B cell (primary cell): ENCODE results near the gene EDAR. TPM values are rescaled to one million over a fixed set of nuclear protein-coding genes. Genes with fewer than 3 reads are reported as not detected.

Experiments used
- ATAC-seq: fragments of 200-7000 bp; cut with Tn5 transposase; one replicate; pipeline ENCODE4 v1.10.0; 2021; ENCODE audit warnings: low read depth, mild to moderate bottlenecking, moderate number of reproducible peaks, moderate library complexity
- CTCF ChIA-PET: fragments of 350-600 bp; sonication (Branson Sonifier 250); formaldehyde crosslinking; loops from one replicate; lab custom pipeline; 2021; ENCODE audit warnings: antibody characterized with exemption, inconsistent platforms; lab: Charles Lee
- POLR2A ChIA-PET: fragments of 350-600 bp; sonication (Branson Sonifier 250); formaldehyde crosslinking; loops from one replicate; lab custom pipeline; 2021; ENCODE audit warnings: antibody characterized with exemption; lab: Charles Lee
- DNase-seq: peaks from one replicate; pipeline ENCODE4 v3.0.0; 2013
- H2AFZ ChIP-seq: 2 replicates; pipeline ENCODE4 v1.6.1; 2012; ENCODE audit warnings: mild to moderate bottlenecking, low read depth, low read length; ENCODE audit not compliant: insufficient read depth, poor library complexity, severe bottlenecking
- H3K27ac ChIP-seq, 2 donors: 1 replicate in 1 of 2; 2 replicates in 1 of 2; pipeline ENCODE4 v1.5.1; 2012 to 2013; ENCODE audit warnings: low read length in 2 of 2, mild to moderate bottlenecking in 2 of 2, moderate library complexity in 1 of 2
- H3K27me3 ChIP-seq, 4 experiments: fragments of 200-600 bp in 1 of 4; sonication (generic) in 1 of 4; replicated peaks in 1 of 4; 1 replicate in 2 of 4; 2 replicates in 2 of 4; pipeline versions ENCODE4 v1.6.1 to v1.7.0; 2013 to 2016; ENCODE audit warnings: low read length in 3 of 4, mild to moderate bottlenecking in 2 of 4, mixed read lengths in 1 of 4, moderate library complexity in 1 of 4; ENCODE audit not compliant: insufficient read depth in 4 of 4, control insufficient read depth in 3 of 4; ENCODE audit errors: control extremely low read depth in 1 of 4
- H3K36me3 ChIP-seq, 2 experiments: replicated peaks in 1 of 2; 1 replicate in 1 of 2; 2 replicates in 1 of 2; pipeline versions ENCODE4 v1.6.1 to v1.7.1; 2013; ENCODE audit warnings: low read length in 1 of 2; ENCODE audit not compliant: insufficient read depth in 2 of 2, control insufficient read depth in 1 of 2; ENCODE audit errors: control extremely low read depth in 1 of 2, extremely low read depth in 1 of 2
- H3K4me1 ChIP-seq, 2 donors: fragments of 200-600 bp in 1 of 2; sonication (generic) in 1 of 2; 1 replicate in 1 of 2; 2 replicates in 1 of 2; pipeline versions ENCODE4 v1.5.1 to v1.6.1; 2013 to 2017; ENCODE audit warnings: low read length in 2 of 2; ENCODE audit not compliant: control insufficient read depth in 2 of 2, insufficient read depth in 2 of 2
- H3K4me2 ChIP-seq: replicated peaks from 2 replicates; pipeline ENCODE3; 2012; ENCODE audit warnings: mild to moderate bottlenecking, low read depth, low read length; ENCODE audit not compliant: poor library complexity, severe bottlenecking
- H3K4me3 ChIP-seq, 5 experiments: fragments of 200-600 bp in 1 of 5; sonication (generic) in 1 of 5; 1 replicate in 3 of 5; 2 replicates in 2 of 5; pipeline versions ENCODE4 v1.5.1 to v1.7.0; 2011 to 2016; ENCODE audit warnings: low read length in 4 of 5, mild to moderate bottlenecking in 4 of 5, low read depth in 2 of 5, control low read depth in 1 of 5, moderate library complexity in 1 of 5; ENCODE audit not compliant: insufficient read depth in 1 of 5; ENCODE audit errors: control extremely low read depth in 1 of 5, extremely low read depth in 1 of 5
- H3K79me2 ChIP-seq: fragments of 200-600 bp; sonication (generic); one replicate; pipeline ENCODE4 v1.6.0; 2016; ENCODE audit warnings: low read length; ENCODE audit not compliant: control insufficient read depth, insufficient read depth
- H3K9ac ChIP-seq: fragments of 200-600 bp; sonication (generic); 2 replicates; pipeline ENCODE4 v1.6.1; 2017; ENCODE audit warnings: mild to moderate bottlenecking, low read length, moderate library complexity
- H3K9me3 ChIP-seq, 3 donors: one replicate each; pipeline versions ENCODE4 v1.6.1 to v1.7.1; 2013; ENCODE audit warnings: low read length in 2 of 3; ENCODE audit not compliant: control insufficient read depth in 2 of 3, insufficient read depth in 1 of 3; ENCODE audit errors: control extremely low read depth in 1 of 3
- H4K20me1 ChIP-seq: 2 replicates; pipeline ENCODE4 v1.6.0; 2012; ENCODE audit warnings: mild to moderate bottlenecking, low read length; ENCODE audit not compliant: insufficient read depth, control insufficient read depth, poor library complexity, severe bottlenecking
- H3K27ac Mint-ChIP-seq: one replicate; pipeline ENCODE4 v1.8.0; 2021; ENCODE audit warnings: mixed read lengths
- H3K27me3 Mint-ChIP-seq: one replicate; pipeline ENCODE4 v1.8.0; 2021; ENCODE audit warnings: mixed read lengths
- H3K4me1 Mint-ChIP-seq: one replicate; pipeline ENCODE4 v1.8.0; 2021; ENCODE audit warnings: mixed read lengths
- H3K4me3 Mint-ChIP-seq: one replicate; pipeline ENCODE4 v1.8.0; 2021; ENCODE audit warnings: mixed read lengths
- H3K9me3 Mint-ChIP-seq: one replicate; pipeline ENCODE4 v1.8.0; 2022; ENCODE audit warnings: mixed read lengths; ENCODE audit not compliant: insufficient read depth
- CTCF ChIP-seq: fragments of 200-600 bp; IDR thresholded peaks from one replicate; pipeline ENCODE4 v1.8.0; 2022; ENCODE audit warnings: antibody characterized with exemption, mild to moderate bottlenecking
- EZH2 ChIP-seq: IDR thresholded peaks from 2 replicates; pipeline ENCODE4 v1.6.1; 2012; ENCODE audit warnings: borderline replicate concordance, low read depth, mild to moderate bottlenecking, moderate library complexity, low read length; ENCODE audit not compliant: insufficient read depth, poor library complexity, severe bottlenecking
- WGBS: methylation state at CpG from one replicate; pipeline ENCODE4 v1.1.5; 2013; ENCODE audit warnings: missing lambda C conversion rate; ENCODE audit not compliant: insufficient coverage; 5-methylcytosine and 5-hydroxymethylcytosine counted together
- intact Hi-C: fragments of 100-400 bp; cut with micrococcal nuclease; formaldehyde crosslinking; loops from one replicate; pipeline ENCODE4 v1.10.0; 2022
- polyA plus RNA-seq: library from polyadenylated mRNA; depleted of rRNA; stranded (reverse); fragments of >200 nt; gene quantifications from 2 replicates; pipeline ENCODE4 v1.2.3, GENCODE V29; 2012
- total RNA-seq, 2 donors: library from RNA; stranded (reverse); fragments of 120-200 nt in 1 of 2; gene quantifications; 1 replicate in 1 of 2; 2 replicates in 1 of 2; pipeline versions ENCODE4 v1.2.3 to v1.2.4, GENCODE V29; 2013 to 2022

Gene EDAR
- total and polyA plus RNA-seq, 2 donors (not counting 1 experiment from before 2014, with no cell fraction given): 0.03 TPM; not detected in 1

DNA sequence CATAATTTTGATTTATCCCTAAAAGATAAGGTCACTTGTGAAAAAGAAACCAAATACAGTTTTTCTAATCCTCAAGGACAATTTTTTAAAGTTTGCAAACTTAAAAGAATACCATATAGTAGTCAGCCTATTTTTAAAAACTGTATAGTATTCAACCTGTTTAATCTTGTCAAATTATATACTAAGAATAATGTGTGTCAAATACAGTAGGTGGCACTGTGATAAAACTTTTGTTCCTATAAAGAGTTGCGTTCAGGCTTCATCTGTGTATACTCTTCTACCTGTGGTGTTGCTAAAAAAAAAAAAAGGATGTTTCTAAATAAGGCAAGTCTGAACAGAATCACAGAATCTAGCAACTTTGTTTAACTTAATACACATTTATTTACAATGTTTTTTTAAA is 133.8 kb downstream of the EDAR start:
- Histone ChIP-seq H3K4me2 (no peak overlapping the region), H3K27ac (no peak overlapping the region), H3K27me3 (no peaks in the 10 kb centered on the region), H3K9me3 (no peaks in the 10 kb centered on the region), H3K79me2 (no peaks in the 10 kb centered on the region), H3K4me3 (no peak overlapping the region), H4K20me1 (no peaks in the 10 kb centered on the region), H2AFZ (no peak overlapping the region), H3K4me1 (no peaks in the 10 kb centered on the region), H3K9ac (no peak overlapping the region), H3K36me3 (peaks cover 0 to 4% of the 10 kb centered on the region in 2 experiments)
- no peaks in the 10 kb centered on the region for H3K9me3 Mint-ChIP-seq
- H3K4me3 Mint-ChIP-seq: no peak overlapping the region
- intact Hi-C loops: no loop called here
- DNase-seq (peak; percentile 6), ATAC-seq (no peak)
- H3K27me3 Mint-ChIP-seq: no peaks in the 10 kb centered on the region
- TF ChIP-seq CTCF (peak; percentile 25), EZH2 (no peak)
- ChIA-PET CTCF (interaction anchor here (1.5 kb wide), 1 partner anchor 655 kb away, joined by 8 read pairs; no protein-coding TSS in a partner anchor), POLR2A (no interaction called here)
- no peak overlapping the region for H3K27ac Mint-ChIP-seq
- H3K4me1 Mint-ChIP-seq: no peaks in the 10 kb centered on the region
- WGBS: no CpG with 5 or more reads among the region's 1 CpG

- no peaks in the 10 kb centered on the region for H3K27me3 ChIP-seq
- H2AFZ ChIP-seq: no peak overlapping the region
- no peaks in the 10 kb centered on the region for H4K20me1 ChIP-seq
- Mint-ChIP-seq H3K27me3 (no peaks in the 10 kb centered on the region), H3K4me3 (no peak overlapping the region), H3K4me1 (no peaks in the 10 kb centered on the region), H3K27ac (no peak overlapping the region), H3K9me3 (no peaks in the 10 kb centered on the region)
- H3K4me2 ChIP-seq: no peak overlapping the region
- TF ChIP-seq EZH2 (no peak), CTCF (no peak)
- H3K27ac ChIP-seq: no peak overlapping the region
- H3K9me3 ChIP-seq: no peaks in the 10 kb centered on the region
- H3K9ac ChIP-seq: no peak overlapping the region
- CTCF ChIA-PET: no interaction called here
- no peak for DNase-seq
- H3K36me3 ChIP-seq: peaks cover 0 to 4% of the 10 kb centered on the region in 2 experiments
- no peak overlapping the region for H3K4me3 ChIP-seq
- intact Hi-C loops: no loop called here
- no peaks in the 10 kb centered on the region for H3K79me2 ChIP-seq
- ATAC-seq: no peak
- POLR2A ChIA-PET: no interaction called here
- WGBS: no CpG with 5 or more reads among the region's 1 CpG
- no peaks in the 10 kb centered on the region for H3K4me1 ChIP-seq
Observed at GRCh38 chr2:108854484-108854883, 134.5 kb downstream of the EDAR start.
